AG10803 (cell line): Measurements from ENCODE around the gene TNC.

ENCODE experiments used
- DNase-seq: peaks from one replicate; pipeline ENCODE4 v3.0.0; 2010; ENCODE audit warnings: low read depth
- H3K4me3 ChIP-seq: 2 replicates; pipeline ENCODE4 v1.5.1; 2011; ENCODE audit warnings: mild to moderate bottlenecking, low read length, control low read depth
- CTCF ChIP-seq: conservative IDR thresholded peaks from 2 replicates; pipeline ENCODE4 v1.5.1; 2011; ENCODE audit warnings: mild to moderate bottlenecking, low read length, control low read depth, inconsistent platforms

The TNC gene

GRCh38 chr9:115090486-115090885 is 27.5 kb downstream of the TNC start:
- no peak for TF ChIP-seq CTCF
- no peak for DNase-seq
- H3K4me3 ChIP-seq, result no peak overlapping the region

- no peak for DNase-seq
- no peak for TF ChIP-seq CTCF
- H3K4me3 ChIP-seq, result no peak overlapping the region
Measured at GRCh38 chr9:115088860-115089259, 29.1 kb downstream of the TNC start.

- TF ChIP-seq CTCF, result no peak
- H3K4me3 ChIP-seq, result no peak overlapping the region
- no peak for DNase-seq
Measured at GRCh38 chr9:115086886-115087285, 31.1 kb downstream of the TNC start.

- TF ChIP-seq CTCF, result no peak
- DNase-seq, result no peak
- H3K4me3 ChIP-seq, result no peak overlapping the region
Measured at GRCh38 chr9:115086461-115086860, 31.5 kb downstream of the TNC start.

GRCh38 chr9:115085773-115086377 is 32.1 kb downstream of the TNC start:
- H3K4me3 ChIP-seq, result no peak overlapping the region
- TF ChIP-seq CTCF, result no peak
- DNase-seq, result no peak

GRCh38 chr9:115084709-115085108 is 33.2 kb downstream of the TNC start:
- no peak for TF ChIP-seq CTCF
- no peak overlapping the region for H3K4me3 ChIP-seq
- no peak for DNase-seq

- TF ChIP-seq CTCF, result no peak
- no peak overlapping the region for H3K4me3 ChIP-seq
- no peak for DNase-seq
Measured at GRCh38 chr9:115084157-115084556, 33.8 kb downstream of the TNC start.
